ENCODE data around the gene RIN1. TPM values are rescaled to one million over a fixed set of nuclear protein-coding genes. Genes with fewer than 3 reads are reported as not detected.

The RIN1 gene
- total RNA-seq: 23.0 and 56.7 TPM in 2 replicates

GRCh38 chr11:66336234-66337102 is at the start of gene RIN1:
RIN1 (minus strand) TSS chr11:66336434; CDS start chr11:66336402, 32 bp downstream.

DNA sequence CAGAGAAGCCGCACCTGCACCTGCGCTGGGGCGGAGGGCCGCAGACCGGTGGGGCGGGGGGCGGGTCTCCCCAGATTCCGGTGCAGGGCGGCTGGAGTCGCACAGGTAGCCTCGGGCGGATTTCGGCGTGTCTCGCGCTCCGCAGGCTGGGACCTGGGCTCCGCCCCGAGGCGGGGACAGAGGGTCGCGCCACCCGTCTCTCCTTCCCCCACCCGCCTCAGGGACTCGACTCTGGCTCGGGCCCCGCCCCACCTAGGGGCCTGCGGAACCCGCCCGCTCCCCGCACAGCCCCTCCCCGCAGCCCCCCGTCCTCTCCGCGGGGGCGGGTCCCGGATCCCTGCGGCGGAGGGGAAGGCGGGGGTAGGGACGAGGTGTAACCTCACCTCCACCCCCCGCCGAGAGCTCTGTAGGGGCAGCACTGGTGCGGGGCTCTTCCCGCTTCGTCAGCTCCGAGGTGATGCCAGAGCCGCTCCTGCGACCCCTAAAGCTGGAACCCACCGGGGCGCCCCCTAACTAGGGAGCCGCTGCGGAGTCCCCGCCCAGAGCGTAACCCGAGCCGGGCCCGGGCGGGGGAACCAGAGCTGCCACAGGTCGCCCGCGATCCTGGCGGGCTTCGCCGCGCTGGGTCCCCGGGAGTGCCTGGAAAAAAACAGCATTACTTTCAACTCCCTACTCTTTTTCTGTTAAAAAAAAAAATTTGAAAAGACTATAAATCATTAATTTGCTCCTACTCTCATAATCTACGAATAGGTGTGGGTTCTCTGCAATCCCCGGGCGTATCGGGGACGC is 35.6 kb upstream of the RIN1 start, which contains the start of gene SLC29A2:
Gene SLC29A2, minus strand, starts transcription at position 134 of the 789 bp plus-strand sequence. CDS start 169 bp downstream, outside the sequence.

GRCh38 chr11:66347425-66348276 is 11.4 kb upstream of the RIN1 start, which contains the start of gene B4GAT1:
B4GAT1 (minus strand) TSS chr11:66347629; CDS start chr11:66347545, 84 bp downstream.

GRCh38 chr11:66344550-66345315 is 8.5 kb upstream of the RIN1 start, which contains the start of gene BRMS1:
BRMS1 (minus strand) TSS chr11:66345104; CDS start chr11:66342234, 2,870 bp downstream.

GRCh38 chr11:66316849-66317251 is 19.4 kb downstream of the RIN1 start, which contains the start of gene CD248:
CD248 (minus strand) TSS chr11:66317044; CDS start chr11:66317027, 17 bp downstream.

GRCh38 chr11:66291706-66292542 is 44.3 kb downstream of the RIN1 start, which contains the start of gene TMEM151A:
TMEM151A (plus strand) TSS chr11:66291894; CDS start chr11:66292014, 120 bp downstream.

GRCh38 chr11:66288671-66289547 is 47.3 kb downstream of the RIN1 start, which contains the start of gene YIF1A:
YIF1A (minus strand) TSS chr11:66289143; CDS start chr11:66288985, 158 bp downstream.

Small RNAs within 50 kb of the gene (small RNA-seq; reads per million reads assigned to genes)
- not detected for gene RF00017 (ENCODE audit: low replicate concordance)

Other genes starting within 250 kb of the RIN1 start
- 26.3 and 33.2 TPM in 2 replicates for gene KLC2, start 78.7 kb downstream of the RIN1 start, total RNA-seq
- 95.9 and 142 TPM in 2 replicates for gene RAB1B, start 67.8 kb downstream of the RIN1 start, total RNA-seq
- not detected in 2 replicates for gene CNIH2, start 58.3 kb downstream of the RIN1 start, total RNA-seq
- 154 and 160 TPM in 2 replicates for gene YIF1A, start 47.3 kb downstream of the RIN1 start, total RNA-seq
- 0.88 TPM in 1 of 2 replicates, not detected in the other for gene TMEM151A, start 44.5 kb downstream of the RIN1 start, total RNA-seq
- gene CD248, start 19.4 kb downstream of the RIN1 start, total RNA-seq: 111 and 123 TPM in 2 replicates
- gene BRMS1, start 8.7 kb upstream of the RIN1 start, total RNA-seq: 70.5 and 75.3 TPM in 2 replicates
- gene B4GAT1, start 11.2 kb upstream of the RIN1 start, total RNA-seq: 28.8 and 30.0 TPM in 2 replicates
- 0.29 and 0.44 TPM in 2 replicates for gene SLC29A2, start 35.3 kb upstream of the RIN1 start, total RNA-seq
- not detected in 2 replicates for gene NPAS4, start 84.6 kb upstream of the RIN1 start, total RNA-seq
- 30.9 and 41.1 TPM in 2 replicates for gene MRPL11, start 102.4 kb upstream of the RIN1 start, total RNA-seq
- gene PELI3, start 130.5 kb upstream of the RIN1 start, total RNA-seq: 11.4 and 11.9 TPM in 2 replicates
- 41.8 and 61.1 TPM in 2 replicates for gene DPP3, start 144.0 kb upstream of the RIN1 start, total RNA-seq
- 29.1 and 34.4 TPM in 2 replicates for gene BBS1, start 174.2 kb upstream of the RIN1 start, total RNA-seq
- 11.3 and 12.0 TPM in 2 replicates for gene ZDHHC24, start 209.6 kb upstream of the RIN1 start, total RNA-seq
- gene ACTN3, start 210.5 kb upstream of the RIN1 start, total RNA-seq: not detected in 2 replicates
- gene CTSF, start 232.2 kb upstream of the RIN1 start, total RNA-seq: 12.7 and 19.0 TPM in 2 replicates